ENCODE data around the gene LNP1.

- TF ChIP-seq RELA (CRISPR knock-in tag; IDR thresholded peaks at IDR 0.05; ENCODE audit: borderline replicate concordance), result no peak
- no peak for TF ChIP-seq GABPB1 (CRISPR knock-in tag; IDR thresholded peaks at IDR 0.05)
- TF ChIP-seq ZBTB21 (CRISPR knock-in tag; IDR thresholded peaks at IDR 0.05; ENCODE audit: borderline replicate concordance), result no peak
- TF ChIP-seq CTCF (IDR thresholded peaks at IDR 0.05), result no peak
- TF ChIP-seq, protein P1, sequence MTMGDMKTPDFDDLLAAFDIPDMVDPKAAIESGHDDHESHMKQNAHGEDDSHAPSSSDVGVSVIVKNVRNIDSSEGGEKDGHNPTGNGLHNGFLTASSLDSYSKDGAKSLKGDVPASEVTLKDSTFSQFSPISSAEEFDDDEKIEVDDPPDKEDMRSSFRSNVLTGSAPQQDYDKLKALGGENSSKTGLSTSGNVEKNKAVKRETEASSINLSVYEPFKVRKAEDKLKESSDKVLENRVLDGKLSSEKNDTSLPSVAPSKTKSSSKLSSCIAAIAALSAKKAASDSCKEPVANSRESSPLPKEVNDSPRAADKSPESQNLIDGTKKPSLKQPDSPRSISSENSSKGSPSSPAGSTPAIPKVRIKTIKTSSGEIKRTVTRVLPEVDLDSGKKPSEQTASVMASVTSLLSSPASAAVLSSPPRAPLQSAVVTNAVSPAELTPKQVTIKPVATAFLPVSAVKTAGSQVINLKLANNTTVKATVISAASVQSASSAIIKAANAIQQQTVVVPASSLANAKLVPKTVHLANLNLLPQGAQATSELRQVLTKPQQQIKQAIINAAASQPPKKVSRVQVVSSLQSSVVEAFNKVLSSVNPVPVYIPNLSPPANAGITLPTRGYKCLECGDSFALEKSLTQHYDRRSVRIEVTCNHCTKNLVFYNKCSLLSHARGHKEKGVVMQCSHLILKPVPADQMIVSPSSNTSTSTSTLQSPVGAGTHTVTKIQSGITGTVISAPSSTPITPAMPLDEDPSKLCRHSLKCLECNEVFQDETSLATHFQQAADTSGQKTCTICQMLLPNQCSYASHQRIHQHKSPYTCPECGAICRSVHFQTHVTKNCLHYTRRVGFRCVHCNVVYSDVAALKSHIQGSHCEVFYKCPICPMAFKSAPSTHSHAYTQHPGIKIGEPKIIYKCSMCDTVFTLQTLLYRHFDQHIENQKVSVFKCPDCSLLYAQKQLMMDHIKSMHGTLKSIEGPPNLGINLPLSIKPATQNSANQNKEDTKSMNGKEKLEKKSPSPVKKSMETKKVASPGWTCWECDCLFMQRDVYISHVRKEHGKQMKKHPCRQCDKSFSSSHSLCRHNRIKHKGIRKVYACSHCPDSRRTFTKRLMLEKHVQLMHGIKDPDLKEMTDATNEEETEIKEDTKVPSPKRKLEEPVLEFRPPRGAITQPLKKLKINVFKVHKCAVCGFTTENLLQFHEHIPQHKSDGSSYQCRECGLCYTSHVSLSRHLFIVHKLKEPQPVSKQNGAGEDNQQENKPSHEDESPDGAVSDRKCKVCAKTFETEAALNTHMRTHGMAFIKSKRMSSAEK (CRISPR knock-in tag; IDR thresholded peaks at IDR 0.05; ENCODE audit: borderline replicate concordance), result no peak
These were observed 37.3 kb downstream of the LNP1 start for GRCh38 chr3:100438623-100438974.
